ENCODE measurements around the gene EHMT1. TPM values are rescaled to one million over a fixed set of nuclear protein-coding genes. Genes with fewer than 3 reads are reported as not detected.

EHMT1 gene
- total RNA-seq, 4 donors from 2014 or later = 71.6 to 78.2 (median 74.2) TPM

DNA sequence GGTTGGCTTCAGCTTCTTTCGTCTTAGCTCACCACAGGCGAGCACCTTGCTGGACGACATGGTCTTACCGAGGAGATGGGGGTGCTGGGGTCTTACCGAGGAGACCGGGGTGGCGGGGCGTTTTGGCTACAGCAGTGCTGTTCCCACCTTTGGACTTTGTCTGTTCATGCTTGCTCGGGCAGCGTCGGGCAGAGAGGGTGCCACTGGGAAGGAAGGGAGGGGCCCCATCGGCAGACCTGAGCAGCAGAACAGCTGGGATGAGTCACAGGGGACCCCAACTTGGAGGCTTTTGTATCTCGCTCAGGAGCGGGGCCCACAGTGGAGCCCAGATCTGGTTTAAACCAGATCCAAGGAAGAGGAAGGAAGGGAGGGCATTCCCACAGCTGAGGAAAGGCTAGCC lies 152.8 kb downstream of the EHMT1 start:
- H3K36me3 ChIP-seq = peaks cover 28 to 91% (median 70%) of the 10 kb centered on the region in 4 donors
- intact Hi-C loops (cut with DNase I) = no loop called here
- H3K27me3 ChIP-seq = no peaks in the 10 kb centered on the region
- no peak for TF ChIP-seq EP300 (IDR thresholded peaks at IDR 0.05)
- DNase-seq (ENCODE audit: extremely low spot score) = no peak
- 93% methylated on average over 6 of the region's 14 CpGs for WGBS
- H3K4me3 ChIP-seq = no peak overlapping the region
- no peaks in the 10 kb centered on the region for H3K9me3 ChIP-seq
- H3K4me1 ChIP-seq = no peaks in the 10 kb centered on the region
- no peak overlapping the region for H3K27ac ChIP-seq (replicated peaks in 1 of 4)

DNA sequence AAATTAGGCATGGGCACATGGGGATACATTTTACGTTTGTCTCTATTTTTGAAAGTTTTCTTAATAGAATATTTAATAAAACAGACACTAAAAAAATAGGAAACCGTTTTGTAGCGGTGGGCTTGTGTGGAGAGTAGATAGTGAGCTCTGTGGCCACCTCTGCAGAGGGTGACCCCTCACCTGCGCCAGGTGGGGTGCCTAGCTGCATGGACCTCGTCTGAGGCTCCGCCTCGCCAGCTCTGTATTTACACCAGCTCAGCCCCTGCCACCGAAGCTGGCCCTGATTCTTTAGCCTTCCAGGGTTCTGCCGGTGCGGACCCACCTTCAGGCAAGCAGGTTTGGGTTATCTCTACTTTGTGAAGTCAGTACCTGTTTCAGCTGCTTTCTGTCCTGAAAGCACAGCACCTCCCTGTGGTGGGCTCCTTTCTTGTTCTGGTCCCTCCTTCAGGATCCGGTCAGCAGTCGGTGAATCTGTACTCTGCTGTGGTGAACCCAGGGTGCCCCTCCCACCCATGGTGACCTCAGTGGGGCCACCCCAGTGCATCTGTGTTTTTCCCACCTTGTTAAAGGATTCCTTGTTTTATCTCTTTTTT lies 153.6 kb downstream of the EHMT1 start:
- DNase-seq (ENCODE audit: extremely low spot score) = no peak

DNA sequence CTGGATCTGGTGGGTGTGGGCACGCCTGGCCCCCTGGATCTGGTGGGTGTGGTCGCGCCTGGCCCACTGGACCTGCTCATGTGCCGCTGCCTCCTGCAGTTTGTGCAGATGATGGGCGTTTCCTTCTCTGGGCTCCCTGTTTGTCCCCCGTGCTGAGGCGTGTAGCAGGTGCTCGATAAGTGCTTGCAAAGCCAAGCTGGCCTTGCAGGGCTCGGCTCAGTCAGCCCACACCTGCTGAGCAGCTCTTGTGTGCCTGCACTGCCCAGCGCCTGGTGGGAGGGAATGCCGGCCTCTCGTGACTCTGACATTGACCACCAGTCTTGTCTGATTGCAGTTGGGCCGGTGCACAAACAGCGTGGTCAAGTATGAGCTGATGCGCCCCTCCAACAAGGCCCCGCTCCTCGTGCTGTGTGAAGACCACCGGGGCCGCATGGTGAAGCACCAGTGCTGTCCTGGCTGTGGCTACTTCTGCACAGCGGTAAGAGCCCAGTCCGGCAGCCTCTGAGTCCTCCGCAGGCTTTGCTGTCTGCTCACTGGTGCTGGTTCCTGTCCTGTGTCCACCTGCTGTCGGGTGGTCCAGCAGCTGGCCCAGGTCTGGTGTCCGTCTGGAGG lies 156.1 kb downstream of the EHMT1 start:
- 86% methylated on average over 4 of the region's 24 CpGs for WGBS
- no peak overlapping the region for H3K27ac ChIP-seq (replicated peaks in 1 of 4)
- H3K27me3 ChIP-seq = no peaks in the 10 kb centered on the region
- H3K36me3 ChIP-seq = peaks cover 51 to 100% (median 85%) of the 10 kb centered on the region in 4 donors
- intact Hi-C loops (cut with DNase I) = no loop called here
- no peak overlapping the region for H3K4me3 ChIP-seq
- no peak for DNase-seq (ENCODE audit: extremely low spot score)
- H3K9me3 ChIP-seq = no peaks in the 10 kb centered on the region
- no peaks in the 10 kb centered on the region for H3K4me1 ChIP-seq
- TF ChIP-seq, protein P1, sequence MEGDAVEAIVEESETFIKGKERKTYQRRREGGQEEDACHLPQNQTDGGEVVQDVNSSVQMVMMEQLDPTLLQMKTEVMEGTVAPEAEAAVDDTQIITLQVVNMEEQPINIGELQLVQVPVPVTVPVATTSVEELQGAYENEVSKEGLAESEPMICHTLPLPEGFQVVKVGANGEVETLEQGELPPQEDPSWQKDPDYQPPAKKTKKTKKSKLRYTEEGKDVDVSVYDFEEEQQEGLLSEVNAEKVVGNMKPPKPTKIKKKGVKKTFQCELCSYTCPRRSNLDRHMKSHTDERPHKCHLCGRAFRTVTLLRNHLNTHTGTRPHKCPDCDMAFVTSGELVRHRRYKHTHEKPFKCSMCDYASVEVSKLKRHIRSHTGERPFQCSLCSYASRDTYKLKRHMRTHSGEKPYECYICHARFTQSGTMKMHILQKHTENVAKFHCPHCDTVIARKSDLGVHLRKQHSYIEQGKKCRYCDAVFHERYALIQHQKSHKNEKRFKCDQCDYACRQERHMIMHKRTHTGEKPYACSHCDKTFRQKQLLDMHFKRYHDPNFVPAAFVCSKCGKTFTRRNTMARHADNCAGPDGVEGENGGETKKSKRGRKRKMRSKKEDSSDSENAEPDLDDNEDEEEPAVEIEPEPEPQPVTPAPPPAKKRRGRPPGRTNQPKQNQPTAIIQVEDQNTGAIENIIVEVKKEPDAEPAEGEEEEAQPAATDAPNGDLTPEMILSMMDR (IDR thresholded peaks at IDR 0.05) = no peak
- TF ChIP-seq POLR2A (IDR thresholded peaks at IDR 0.05; ENCODE audit: low read depth) (no peak), POLR2AphosphoS5 (IDR thresholded peaks at IDR 0.05) (no peak), EP300 (IDR thresholded peaks at IDR 0.05) (no peak)

More for the DNA sequence above, 153.6 kb downstream of the EHMT1 start:
- intact Hi-C loops (cut with DNase I) = no loop called here
- no peak overlapping the region for H3K4me3 ChIP-seq
- no peaks in the 10 kb centered on the region for H3K4me1 ChIP-seq
- no peaks in the 10 kb centered on the region for H3K9me3 ChIP-seq
- H3K36me3 ChIP-seq = peaks cover 27 to 91% (median 69%) of the 10 kb centered on the region in 4 donors
- TF ChIP-seq POLR2A (IDR thresholded peaks at IDR 0.05; ENCODE audit: low read depth) (no peak), POLR2AphosphoS5 (IDR thresholded peaks at IDR 0.05) (no peak), EP300 (IDR thresholded peaks at IDR 0.05) (no peak)
- TF ChIP-seq, protein P1 (IDR thresholded peaks at IDR 0.05) = no peak
- 86% methylated on average over 12 of the region's 12 CpGs for WGBS
- H3K27me3 ChIP-seq = no peaks in the 10 kb centered on the region
- H3K27ac ChIP-seq (replicated peaks in 1 of 4) = no peak overlapping the region

DNA sequence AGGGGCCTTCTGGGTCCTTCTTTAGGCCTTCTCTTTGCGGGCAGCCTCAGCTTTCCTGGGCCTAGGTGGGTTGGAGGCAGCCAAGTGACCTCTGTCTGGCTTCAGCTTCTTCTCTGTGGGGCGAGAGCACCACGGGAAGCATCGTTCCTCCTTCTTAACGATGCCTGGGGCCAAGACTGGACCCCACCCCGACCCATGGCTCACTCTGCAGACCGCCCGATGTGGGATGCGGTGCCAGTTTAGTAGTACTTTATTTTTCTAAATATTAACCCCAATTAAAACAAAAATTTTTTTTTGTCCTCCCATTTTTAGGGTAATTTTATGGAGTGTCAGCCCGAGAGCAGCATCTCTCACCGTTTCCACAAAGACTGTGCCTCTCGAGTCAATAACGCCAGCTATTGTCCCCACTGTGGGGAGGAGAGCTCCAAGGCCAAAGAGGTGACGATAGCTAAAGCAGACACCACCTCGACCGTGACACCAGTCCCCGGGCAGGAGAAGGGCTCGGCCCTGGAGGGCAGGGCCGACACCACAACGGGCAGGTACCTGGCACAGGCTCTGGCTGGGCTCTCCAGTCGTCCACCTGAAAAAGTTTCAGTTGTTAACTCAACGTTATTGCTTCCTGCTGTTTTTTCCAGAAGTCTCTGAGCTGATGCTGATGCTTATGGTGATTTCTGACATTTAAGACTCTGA lies 157.6 kb downstream of the EHMT1 start:
- Histone ChIP-seq H3K9me3 (no peaks in the 10 kb centered on the region), H3K4me3 (no peak overlapping the region), H3K36me3 (peaks cover 46 to 89% (median 76%) of the 10 kb centered on the region in 4 donors), H3K27ac (replicated peaks in 1 of 4) (no peak overlapping the region), H3K4me1 (no peaks in the 10 kb centered on the region), H3K27me3 (no peaks in the 10 kb centered on the region)
- intact Hi-C loops (cut with DNase I) = no loop called here
- TF ChIP-seq, protein P1 (IDR thresholded peaks at IDR 0.05) = no peak
- no peak for TF ChIP-seq EP300 (IDR thresholded peaks at IDR 0.05)
- TF ChIP-seq POLR2A (IDR thresholded peaks at IDR 0.05; ENCODE audit: low read depth) = no peak
- TF ChIP-seq POLR2AphosphoS5 (IDR thresholded peaks at IDR 0.05) = no peak
- 92% methylated on average over 20 of the region's 22 CpGs for WGBS
- DNase-seq (ENCODE audit: extremely low spot score) = no peak

DNA sequence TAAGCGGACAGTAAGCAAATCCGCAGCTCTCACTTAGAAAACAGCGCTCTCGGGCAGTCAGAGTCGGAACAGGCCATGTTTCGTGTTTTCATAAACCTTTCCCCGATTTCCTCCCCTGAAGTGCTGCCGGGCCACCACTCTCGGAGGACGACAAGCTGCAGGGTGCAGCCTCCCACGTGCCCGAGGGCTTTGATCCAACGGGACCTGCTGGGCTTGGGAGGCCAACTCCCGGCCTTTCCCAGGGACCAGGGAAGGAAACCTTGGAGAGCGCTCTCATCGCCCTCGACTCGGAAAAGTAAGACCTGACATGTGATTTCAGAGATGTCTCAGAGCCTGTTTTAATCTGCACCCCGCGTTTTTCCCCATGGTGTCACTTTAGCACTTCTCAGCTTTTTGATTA lies 159.0 kb downstream of the EHMT1 start:
- no peaks in the 10 kb centered on the region for H3K27me3 ChIP-seq
- WGBS = 82% methylated on average over 20 of the region's 20 CpGs
- no peak for TF ChIP-seq POLR2A (IDR thresholded peaks at IDR 0.05; ENCODE audit: low read depth)
- TF ChIP-seq, protein P1 (IDR thresholded peaks at IDR 0.05) = no peak
- TF ChIP-seq POLR2AphosphoS5 (IDR thresholded peaks at IDR 0.05) = no peak
- no peak for TF ChIP-seq EP300 (IDR thresholded peaks at IDR 0.05)
- no peak overlapping the region for H3K4me3 ChIP-seq
- H3K27ac ChIP-seq (replicated peaks in 1 of 4) = no peak overlapping the region
- H3K36me3 ChIP-seq = peaks cover 59 to 89% (median 83%) of the 10 kb centered on the region in 4 donors
- H3K9me3 ChIP-seq = no peaks in the 10 kb centered on the region
- DNase-seq (ENCODE audit: extremely low spot score) = no peak
- H3K4me1 ChIP-seq = no peaks in the 10 kb centered on the region
- intact Hi-C loops (cut with DNase I) = no loop called here

Measured in esophagus muscularis mucosa (tissue), 4 donors.